Body of pancreas (tissue), 4 donors: ENCODE data around the gene PPP3R2.

Experiments used
- CTCF ChIP-seq, 7 experiments: fragments of 450-650 bp in 4 of 7; fragments of 200-600 bp in 3 of 7; sonication (generic) in 3 of 7; IDR thresholded peaks; one replicate each; pipeline ENCODE4 v1.5.1; 2016 to 2019; ENCODE audit warnings: antibody characterized with exemption in 7 of 7
- POLR2A ChIP-seq, 3 donors: fragments of 450-650 bp; IDR thresholded peaks; one replicate each; pipeline ENCODE4 v1.6.1; 2016; ENCODE audit warnings: antibody characterized with exemption in 3 of 3, mild to moderate bottlenecking in 2 of 3

- TF ChIP-seq POLR2A (IDR thresholded peaks at IDR 0.05) = no peak
- TF ChIP-seq CTCF (IDR thresholded peaks at IDR 0.05) = no peak
Measured at GRCh38 chr9:101582553-101582952, 12.2 kb downstream of the PPP3R2 start.
